HEK293T (cell line): ENCODE measurements around the gene TSPAN9.

ENCODE experiments used
- ARNT ChIP-seq: fragments of 450-650 bp; IDR thresholded peaks from 2 replicates; pipeline ENCODE4 v1.6.1; 2017; ENCODE audit warnings: mild to moderate bottlenecking
- BHLHE40 ChIP-seq: fragments of 450-650 bp; IDR thresholded peaks from 2 replicates; pipeline ENCODE4 v1.6.1; 2016; ENCODE audit warnings: mild to moderate bottlenecking, moderate library complexity, borderline replicate concordance
- FOXK2 ChIP-seq: fragments of 450-650 bp; IDR thresholded peaks from 2 replicates; pipeline ENCODE4 v1.6.1; 2016; ENCODE audit warnings: mild to moderate bottlenecking
- FOXM1 ChIP-seq: fragments of 450-650 bp; IDR thresholded peaks from 2 replicates; pipeline ENCODE4 v1.6.1; 2017; ENCODE audit warnings: mild to moderate bottlenecking, borderline replicate concordance
- HDGF ChIP-seq: fragments of 450-650 bp; IDR thresholded peaks from 2 replicates; pipeline ENCODE4 v1.6.1; 2017; ENCODE audit warnings: antibody characterized with exemption, borderline replicate concordance
- NFRKB ChIP-seq: fragments of 450-650 bp; IDR thresholded peaks from 2 replicates; pipeline ENCODE4 v1.6.1; 2016; ENCODE audit warnings: mild to moderate bottlenecking, moderate library complexity
- SP1 ChIP-seq: fragments of 450-650 bp; IDR thresholded peaks from 2 replicates; pipeline ENCODE4 v1.6.1; 2017
- TARDBP ChIP-seq: fragments of 450-650 bp; IDR thresholded peaks from 2 replicates; pipeline ENCODE4 v1.6.1; 2016
- ZNF384 ChIP-seq: fragments of 450-650 bp; IDR thresholded peaks from 2 replicates; pipeline ENCODE4 v1.6.1; 2016

DNA sequence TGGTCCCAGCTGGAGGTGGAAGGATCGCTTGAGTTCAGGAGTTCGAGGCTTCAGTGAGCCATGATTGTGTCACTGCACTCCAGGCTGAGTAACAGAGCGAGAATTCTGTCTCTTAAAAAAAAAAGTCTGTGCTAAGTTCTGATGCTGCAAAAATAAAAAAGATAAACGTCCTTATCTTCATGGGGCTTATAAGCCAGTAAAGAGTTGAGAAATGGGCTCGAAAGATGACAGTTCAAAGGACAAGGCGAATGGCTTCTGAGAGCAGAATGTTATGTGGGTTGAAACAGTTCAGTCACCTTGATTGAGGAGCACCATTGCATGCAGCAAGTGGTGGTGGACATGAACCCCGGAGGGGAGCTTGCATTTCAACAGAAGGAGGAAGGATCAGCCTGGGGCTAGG is 4.7 kb downstream of the TSPAN9 start:
- no peak for TF ChIP-seq ARNT
- TF ChIP-seq SP1, result no peak
- no peak for TF ChIP-seq FOXM1
- no peak for TF ChIP-seq HDGF
- no peak for TF ChIP-seq BHLHE40
- no peak for TF ChIP-seq NFRKB
- TF ChIP-seq FOXK2, result no peak
- no peak for TF ChIP-seq ZNF384
- no peak for TF ChIP-seq TARDBP
